Measurements from ENCODE around the gene ZKSCAN3. TPM values are rescaled to one million over a fixed set of nuclear protein-coding genes. Genes with fewer than 3 reads are reported as not detected.

The ZKSCAN3 gene
- total and polyA plus RNA-seq, 10 of the 15 experiments (the other 5 are each of a cell fraction or from before 2014, with no cell fraction given): 0.86 to 4.3 (median 3.1) TPM

DNA sequence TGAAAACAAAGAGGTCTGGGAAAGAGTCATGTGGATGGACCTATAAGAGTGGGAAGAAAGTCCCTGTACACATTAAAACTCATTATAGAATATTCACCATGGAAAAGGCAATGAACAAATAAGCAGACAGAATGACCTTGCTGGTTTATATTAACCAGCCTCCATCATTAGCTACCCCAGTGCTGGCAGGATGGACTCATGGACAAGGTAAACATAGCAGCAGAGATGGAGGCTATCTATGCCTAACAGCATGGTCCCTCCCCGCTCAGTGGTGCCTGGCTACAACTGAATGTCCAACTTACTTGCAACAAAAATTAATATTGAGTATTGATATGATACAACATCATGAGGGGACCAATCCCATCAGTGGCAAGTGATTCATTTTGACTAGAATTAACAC is 4.5 kb upstream of the ZKSCAN3 start:
- TF ChIP-seq CHD1 (IDR thresholded peaks at IDR 0.05; ENCODE audit: low read depth, low read length) (no peak), NFYB (IDR thresholded peaks at IDR 0.05; ENCODE audit: insufficient read depth, low read depth, low read length) (no peak), LARP7 (IDR thresholded peaks at IDR 0.05) (no peak), TARDBP (IDR thresholded peaks at IDR 0.05; ENCODE audit: borderline replicate concordance) (no peak), EZH2 (IDR thresholded peaks at IDR 0.05; ENCODE audit: borderline replicate concordance, control insufficient read depth, low read depth, low read length) (no peak), ZSCAN29 (IDR thresholded peaks at IDR 0.05) (no peak), RFX5 (IDR thresholded peaks at IDR 0.05; ENCODE audit: low read depth, low read length) (no peak), YY1 (IDR thresholded peaks at IDR 0.05; ENCODE audit: low read depth, low read length) (no peak), MEF2A (IDR thresholded peaks at IDR 0.05; ENCODE audit: insufficient read depth, low read depth, low read length) (no peak), BCL11A (IDR thresholded peaks at IDR 0.05; ENCODE audit: low read depth, low read length) (no peak), MYB (IDR thresholded peaks at IDR 0.05; ENCODE audit: borderline replicate concordance, low read depth, low read length) (no peak), BRCA1 (IDR thresholded peaks at IDR 0.05; ENCODE audit: low read depth, low read length) (no peak), HDGF (IDR thresholded peaks at IDR 0.05) (no peak), POLR2AphosphoS2 (IDR thresholded peaks at IDR 0.05; ENCODE audit: low read depth, low read length) (no peak), NBN (IDR thresholded peaks at IDR 0.05) (no peak), CEBPB (IDR thresholded peaks at IDR 0.05; ENCODE audit: borderline replicate concordance in 1 of 2, low read depth in 2 of 2, low read length in 2 of 2) (no peak), RUNX3 (IDR thresholded peaks at IDR 0.05; ENCODE audit: low read length) (no peak), PAX5 (IDR thresholded peaks at IDR 0.05; ENCODE audit: borderline replicate concordance, low read depth, low read length) (no peak)
- TF ChIP-seq, protein P1, sequence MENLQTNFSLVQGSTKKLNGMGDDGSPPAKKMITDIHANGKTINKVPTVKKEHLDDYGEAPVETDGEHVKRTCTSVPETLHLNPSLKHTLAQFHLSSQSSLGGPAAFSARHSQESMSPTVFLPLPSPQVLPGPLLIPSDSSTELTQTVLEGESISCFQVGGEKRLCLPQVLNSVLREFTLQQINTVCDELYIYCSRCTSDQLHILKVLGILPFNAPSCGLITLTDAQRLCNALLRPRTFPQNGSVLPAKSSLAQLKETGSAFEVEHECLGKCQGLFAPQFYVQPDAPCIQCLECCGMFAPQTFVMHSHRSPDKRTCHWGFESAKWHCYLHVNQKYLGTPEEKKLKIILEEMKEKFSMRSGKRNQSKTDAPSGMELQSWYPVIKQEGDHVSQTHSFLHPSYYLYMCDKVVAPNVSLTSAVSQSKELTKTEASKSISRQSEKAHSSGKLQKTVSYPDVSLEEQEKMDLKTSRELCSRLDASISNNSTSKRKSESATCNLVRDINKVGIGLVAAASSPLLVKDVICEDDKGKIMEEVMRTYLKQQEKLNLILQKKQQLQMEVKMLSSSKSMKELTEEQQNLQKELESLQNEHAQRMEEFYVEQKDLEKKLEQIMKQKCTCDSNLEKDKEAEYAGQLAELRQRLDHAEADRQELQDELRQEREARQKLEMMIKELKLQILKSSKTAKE (IDR thresholded peaks at IDR 0.05; ENCODE audit: low read depth, poor library complexity, severe bottlenecking): no peak
- 76% methylated on average over 1 of the region's 1 CpG for WGBS (ENCODE audit: insufficient coverage, insufficient replicate concordance, low lambda C conversion rate, missing lambda C conversion rate)
- POLR2A ChIA-PET: interaction anchor here (0.7 to 1.1 kb wide), 2 partner anchors 10 to 156 kb away, joined by 4 read pairs; no protein-coding TSS in a partner anchor

More for the DNA sequence above, 4.5 kb upstream of the ZKSCAN3 start:
- FAIRE-seq (no peak), ATAC-seq (no peak), DNase-seq (ENCODE audit: low read depth, low spot score) (no peak)
- H3K79me2 ChIP-seq (ENCODE audit: control insufficient read depth, insufficient read depth, low read length): peaks cover 3% of the 10 kb centered on the region
- H2AFZ ChIP-seq (ENCODE audit: control insufficient read depth, low read depth, low read length): no peak overlapping the region
- no peaks in the 10 kb centered on the region for H3K36me3 ChIP-seq (ENCODE audit: control insufficient read depth in 2 of 2, insufficient read depth in 2 of 2, low read length in 1 of 2)
- ChIA-PET SMC1A (ENCODE audit: uncharacterized antibody, unreplicated experiment) (no interaction called here), RAD21 (ENCODE audit: unreplicated experiment) (no interaction called here), CTCF (interaction anchor here (0.7 kb wide), 1 partner anchor 124 kb away, joined by 3 read pairs; no protein-coding TSS in a partner anchor)
- no peak overlapping the region for H3K4me2 ChIP-seq (ENCODE audit: control insufficient read depth, insufficient read depth)
- intact Hi-C loops (cut with micrococcal nuclease; ENCODE audit: unreplicated experiment) (loop anchor here (5.0 kb wide), 1 partner anchor 63 kb away; the partner anchor contains the start of gene PGBD1), in situ Hi-C loops (cut with MboI) (loop anchor here (25.0 kb wide), 1 partner anchor 1683 kb away; the partner anchor contains the start of gene ZNF322)
- H3K27me3 ChIP-seq (replicated peaks in 1 of 2; ENCODE audit: control insufficient read depth in 2 of 2, insufficient read depth in 2 of 2, low read length in 1 of 2): no peaks in the 10 kb centered on the region
- no peak overlapping the region for H3K27ac ChIP-seq (ENCODE audit: control insufficient read depth, insufficient read depth)
- no peak overlapping the region for H3K4me3 ChIP-seq
- no peaks in the 10 kb centered on the region for H4K20me1 ChIP-seq (ENCODE audit: control insufficient read depth, insufficient read depth)
- no peak overlapping the region for H3K9ac ChIP-seq (ENCODE audit: control insufficient read depth, insufficient read depth, low read length)
- H3K4me1 ChIP-seq (ENCODE audit: control insufficient read depth, insufficient read depth, low read length): no peaks in the 10 kb centered on the region
- BruUV-seq (replicated peaks): no TSS peak
- H3K9me3 ChIP-seq (replicated peaks; ENCODE audit: control insufficient read depth, insufficient read depth, low read length): peaks cover 8% of the 10 kb centered on the region; the same call in 2 of the 3 replicates

Data from GM12878 (cell line).